BJ (cell line): Measurements from ENCODE around the gene PKNOX1. TPM values are rescaled to one million over a fixed set of nuclear protein-coding genes. Genes with fewer than 3 reads are reported as not detected.
A peak's percentile ranks its signal among the peaks of the same experiment; 100 is the strongest.
"Not testable (repeated sequence)": the region's sequence is repeated elsewhere in the genome, so short reads cannot be mapped to it uniquely, and the experiment has no call there.

Source experiments
- CTCF ChIA-PET: fragments of 350-600 bp; formaldehyde crosslinking; extraction: SDS; loops from one replicate; lab custom pipeline; 2021; ENCODE audit warnings: antibody characterized with exemption, inconsistent platforms; lab: Yijun Ruan, JAX
- POLR2A ChIA-PET: fragments of 300-600 bp; sonication (Branson Sonifier 250); formaldehyde crosslinking; extraction: SDS; loops from one replicate; lab custom pipeline; 2021; ENCODE audit warnings: antibody characterized with exemption; lab: Charles Lee
- DNase-seq: peaks from one replicate; pipeline ENCODE4 v3.0.0-alpha.2; 2011; ENCODE audit warnings: low read depth
- H3K27me3 ChIP-seq: 2 replicates; pipeline ENCODE4 v1.6.0; 2011; ENCODE audit warnings: low read length; ENCODE audit not compliant: control insufficient read depth, insufficient read depth
- H3K36me3 ChIP-seq: 2 replicates; pipeline ENCODE4 v1.5.1; 2011; ENCODE audit warnings: low read length; ENCODE audit not compliant: control insufficient read depth, insufficient read depth
- H3K4me3 ChIP-seq: 2 replicates; pipeline ENCODE4 v1.5.1; 2011; ENCODE audit warnings: low read depth, mild to moderate bottlenecking, control low read depth, low read length
- CTCF ChIP-seq: IDR thresholded peaks from 2 replicates; pipeline ENCODE4 v1.5.1; 2011; ENCODE audit warnings: low read depth, mild to moderate bottlenecking, control low read depth, inconsistent platforms, low read length, moderate library complexity; ENCODE audit not compliant: insufficient read depth
- polyA plus RNA-seq: library from polyadenylated mRNA; depleted of rRNA; stranded (reverse); fragments of >200 nt; gene quantifications from 2 replicates; pipeline ENCODE4 v1.2.3, GENCODE V29; 2011

Gene PKNOX1
- polyA plus RNA-seq, 1 experiment, result 38.9 TPM

- H3K4me3 ChIP-seq, POLR2A ChIA-PET: not testable (repeated sequence)
- CTCF ChIA-PET, result interaction anchor here (1.3 kb wide), 1 partner anchor 10 kb away, joined by 3 read pairs; no protein-coding TSS in a partner anchor
Observed at GRCh38 chr21:42933137-42933970, 41.0 kb upstream of the PKNOX1 start.

GRCh38 chr21:42933973-42934372 lies 40.4 kb upstream of the PKNOX1 start:
- POLR2A ChIA-PET, H3K4me3 ChIP-seq, H3K27me3 ChIP-seq, DNase-seq, H3K36me3 ChIP-seq: not testable (repeated sequence)
- CTCF ChIA-PET, result interaction anchor here (1.3 kb wide), 1 partner anchor 11 kb away, joined by 3 read pairs; no protein-coding TSS in a partner anchor

More at GRCh38 chr21:42933137-42933970, 41.0 kb upstream of the PKNOX1 start:
- H3K27me3 ChIP-seq, H3K36me3 ChIP-seq, DNase-seq: not testable (repeated sequence)

- H3K4me3 ChIP-seq, H3K27me3 ChIP-seq, H3K36me3 ChIP-seq, POLR2A ChIA-PET, CTCF ChIA-PET, DNase-seq: not testable (repeated sequence)
Observed at GRCh38 chr21:42936360-42936759, 38.0 kb upstream of the PKNOX1 start.

GRCh38 chr21:42937034-42937940 lies 37.1 kb upstream of the PKNOX1 start:
- CTCF ChIA-PET, H3K27me3 ChIP-seq, POLR2A ChIA-PET: not testable (repeated sequence)

GRCh38 chr21:42937960-42938605 lies 36.3 kb upstream of the PKNOX1 start:
- ChIA-PET POLR2A (no interaction called here), CTCF (interaction anchor here (0.6 kb wide), 1 partner anchor 38 kb away, joined by 3 read pairs; no protein-coding TSS in a partner anchor)
- Histone ChIP-seq H3K36me3 (no peaks in the 10 kb centered on the region), H3K4me3 (no peak overlapping the region), H3K27me3 (no peaks in the 10 kb centered on the region; the same call in 1 of the 2 replicates)
- no peak for TF ChIP-seq CTCF
- DNase-seq, result no peak

More at GRCh38 chr21:42937034-42937940, 37.1 kb upstream of the PKNOX1 start:
- H3K4me3 ChIP-seq, DNase-seq, H3K36me3 ChIP-seq: not testable (repeated sequence)

GRCh38 chr21:42938606-42938995 lies 35.8 kb upstream of the PKNOX1 start:
- CTCF ChIA-PET, result interaction anchor here (0.6 kb wide), 2 partner anchors 39 to 81 kb away, joined by 3 to 4 read pairs; no protein-coding TSS in a partner anchor
- POLR2A ChIA-PET, DNase-seq: not testable (repeated sequence)

GRCh38 chr21:42939582-42940413 lies 34.6 kb upstream of the PKNOX1 start:
- ChIA-PET CTCF (no interaction called here), POLR2A (no interaction called here)
- no peaks in the 10 kb centered on the region for H3K36me3 ChIP-seq
- DNase-seq, result peak; percentile 93
- no peak for TF ChIP-seq CTCF
- no peaks in the 10 kb centered on the region; the same call in 1 of the 2 replicates for H3K27me3 ChIP-seq
- peak overlapping the region; percentile 26 for H3K4me3 ChIP-seq

More at GRCh38 chr21:42938606-42938995, 35.8 kb upstream of the PKNOX1 start:
- not testable (repeated sequence) for H3K36me3 ChIP-seq, H3K27me3 ChIP-seq, H3K4me3 ChIP-seq
